Activated B cell treated with CpG ODN at 0.5 μM for 24 hours (primary cell): ENCODE measurements around the gene ACTG2. TPM values are rescaled to one million over a fixed set of nuclear protein-coding genes. Genes with fewer than 3 reads are reported as not detected.
A peak's percentile ranks its signal among the peaks of the same experiment; 100 is the strongest.

ENCODE experiments used
- ATAC-seq: fragments of 200-7000 bp; cut with Tn5 transposase; one replicate; pipeline ENCODE4 v1.10.0; 2021; ENCODE audit warnings: low read depth, mild to moderate bottlenecking, moderate library complexity
- CTCF ChIA-PET: fragments of 350-600 bp; sonication (Branson Sonifier 250); formaldehyde crosslinking; loops from one replicate; lab custom pipeline; 2021; ENCODE audit warnings: antibody characterized with exemption; lab: Charles Lee
- POLR2A ChIA-PET: fragments of 350-600 bp; sonication (Branson Sonifier 250); formaldehyde crosslinking; loops from one replicate; lab custom pipeline; 2021; ENCODE audit warnings: antibody characterized with exemption; lab: Charles Lee
- DNase-seq: peaks from one replicate; pipeline ENCODE4 v3.0.0; 2022
- H3K27ac Mint-ChIP-seq: one replicate; pipeline ENCODE4 v1.8.0; 2020; ENCODE audit warnings: mixed read lengths
- H3K27me3 Mint-ChIP-seq: one replicate; pipeline ENCODE4 v1.8.0; 2021; ENCODE audit warnings: mixed read lengths
- H3K36me3 Mint-ChIP-seq: one replicate; pipeline ENCODE4 v1.8.0; 2021; ENCODE audit warnings: low read depth, mixed read lengths
- H3K4me1 Mint-ChIP-seq: one replicate; pipeline ENCODE4 v1.8.0; 2021; ENCODE audit warnings: mixed read lengths
- H3K4me3 Mint-ChIP-seq: one replicate; pipeline ENCODE4 v1.8.0; 2020; ENCODE audit warnings: mild to moderate bottlenecking, mixed read lengths
- H3K9me3 Mint-ChIP-seq: one replicate; pipeline ENCODE4 v1.8.0; 2020; ENCODE audit warnings: mixed read lengths
- CTCF ChIP-seq: fragments of 200-600 bp; IDR thresholded peaks from one replicate; pipeline ENCODE4 v1.8.0; 2022; ENCODE audit warnings: antibody characterized with exemption, mild to moderate bottlenecking
- intact Hi-C: fragments of 100-400 bp; cut with micrococcal nuclease; formaldehyde crosslinking; loops from one replicate; pipeline ENCODE4 v1.15.1; 2024
- total RNA-seq: library from RNA; stranded (reverse); gene quantifications from 2 replicates; pipeline ENCODE4 v1.2.3, GENCODE V29; 2022

ACTG2 gene
- total RNA-seq, 1 donor from 2014 or later = not detected

- POLR2A ChIA-PET = interaction anchor here (0.6 kb wide), 1 partner anchor 186 kb away, joined by 5 read pairs; no protein-coding TSS in a partner anchor
- no peaks in the 10 kb centered on the region for H3K9me3 Mint-ChIP-seq
- no peaks in the 10 kb centered on the region for H3K36me3 Mint-ChIP-seq
- no peaks in the 10 kb centered on the region for H3K27me3 Mint-ChIP-seq
- CTCF ChIA-PET = no interaction called here
- H3K4me3 Mint-ChIP-seq = no peak overlapping the region
- no peak for ATAC-seq
- no peak for TF ChIP-seq CTCF
- intact Hi-C loops = no loop called here
- H3K4me1 Mint-ChIP-seq = peaks cover 6% of the 10 kb centered on the region
- DNase-seq = no peak
- H3K27ac Mint-ChIP-seq = no peak overlapping the region
These were observed 1.7 kb downstream of the ACTG2 start for GRCh38 chr2:73894475-73894850.

GRCh38 chr2:73894877-73895276 is 2.1 kb downstream of the ACTG2 start:
- intact Hi-C loops = no loop called here
- no peaks in the 10 kb centered on the region for H3K36me3 Mint-ChIP-seq
- H3K27me3 Mint-ChIP-seq = no peaks in the 10 kb centered on the region
- H3K27ac Mint-ChIP-seq = no peak overlapping the region
- H3K4me1 Mint-ChIP-seq = peaks cover 6% of the 10 kb centered on the region
- no peak overlapping the region for H3K4me3 Mint-ChIP-seq
- ChIA-PET POLR2A (no interaction called here), CTCF (no interaction called here)
- H3K9me3 Mint-ChIP-seq = no peaks in the 10 kb centered on the region
- DNase-seq = no peak
- TF ChIP-seq CTCF = no peak
- ATAC-seq = no peak

- Mint-ChIP-seq H3K36me3 (no peaks in the 10 kb centered on the region), H3K27ac (no peak overlapping the region), H3K4me3 (no peak overlapping the region), H3K4me1 (peaks cover 6% of the 10 kb centered on the region), H3K9me3 (no peaks in the 10 kb centered on the region), H3K27me3 (no peaks in the 10 kb centered on the region)
- ChIA-PET CTCF (no interaction called here), POLR2A (no interaction called here)
- no peak for ATAC-seq
- intact Hi-C loops = no loop called here
- TF ChIP-seq CTCF = no peak
- no peak for DNase-seq
These were observed 2.7 kb downstream of the ACTG2 start for GRCh38 chr2:73895473-73895872.

- no peaks in the 10 kb centered on the region for H3K36me3 Mint-ChIP-seq
- peaks cover 4% of the 10 kb centered on the region for H3K27me3 Mint-ChIP-seq
- intact Hi-C loops = no loop called here
- H3K4me3 Mint-ChIP-seq = no peak overlapping the region
- DNase-seq (no peak), ATAC-seq (peak; percentile 72)
- CTCF ChIA-PET = no interaction called here
- TF ChIP-seq CTCF = no peak
- no peak overlapping the region for H3K27ac Mint-ChIP-seq
- H3K9me3 Mint-ChIP-seq = no peaks in the 10 kb centered on the region
- peaks cover 6% of the 10 kb centered on the region for H3K4me1 Mint-ChIP-seq
- POLR2A ChIA-PET = interaction anchor here (0.6 kb wide), 1 partner anchor 289 kb away, joined by 5 read pairs; no protein-coding TSS in a partner anchor
These were observed 3.8 kb downstream of the ACTG2 start for GRCh38 chr2:73896362-73897239.

- DNase-seq = no peak
- no peak for TF ChIP-seq CTCF
- Mint-ChIP-seq H3K27me3 (peaks cover 6% of the 10 kb centered on the region), H3K36me3 (no peaks in the 10 kb centered on the region), H3K4me3 (no peak overlapping the region), H3K4me1 (peaks cover 6% of the 10 kb centered on the region), H3K9me3 (no peaks in the 10 kb centered on the region), H3K27ac (no peak overlapping the region)
- ChIA-PET CTCF (no interaction called here), POLR2A (no interaction called here)
- intact Hi-C loops = no loop called here
- ATAC-seq = no peak
These were observed 4.4 kb downstream of the ACTG2 start for GRCh38 chr2:73897240-73897583.
